Activated CD8-positive, alpha-beta memory T cell treated with anti-CD3 and anti-CD28 coated beads for 4 hours (primary cell): Measurements from ENCODE around the gene CDK14.
"Not testable (repeated sequence)": the region's sequence is repeated elsewhere in the genome, so short reads cannot be mapped to it uniquely, and the experiment has no call there.

Experiments used
- DNase-seq, 2 donors: peaks; one replicate each; pipeline ENCODE4 v3.0.0-alpha.2; 2020; ENCODE audit warnings: low read depth in 2 of 2

CDK14 gene

GRCh38 chr7:90892213-90892612, 296.1 kb downstream of the CDK14 start:
- DNase-seq = no peak

- DNase-seq = no peak
Observed at GRCh38 chr7:90894122-90894521, 298.0 kb downstream of the CDK14 start.

GRCh38 chr7:90896458-90896857, 300.3 kb downstream of the CDK14 start:
- DNase-seq = no peak

- no peak for DNase-seq
Observed at GRCh38 chr7:90897961-90898469, 301.9 kb downstream of the CDK14 start.

GRCh38 chr7:90900628-90901356, 304.7 kb downstream of the CDK14 start:
- DNase-seq = no peak

GRCh38 chr7:90903841-90904240, 307.7 kb downstream of the CDK14 start:
- no peak for DNase-seq

GRCh38 chr7:90910136-90910535, 314.0 kb downstream of the CDK14 start:
- DNase-seq = no peak

- no peak for DNase-seq
Observed at GRCh38 chr7:90916319-90916718, 320.2 kb downstream of the CDK14 start.

- DNase-seq = no peak
Observed at GRCh38 chr7:90917539-90917938, 321.4 kb downstream of the CDK14 start.

GRCh38 chr7:90918303-90918702, 322.2 kb downstream of the CDK14 start:
- no peak for DNase-seq

- DNase-seq = no peak
Observed at GRCh38 chr7:90919816-90920215, 323.7 kb downstream of the CDK14 start.

GRCh38 chr7:90920336-90920735, 324.2 kb downstream of the CDK14 start:
- no peak for DNase-seq

- DNase-seq = no peak
Observed at GRCh38 chr7:90923541-90923997, 327.4 kb downstream of the CDK14 start.

- not testable (repeated sequence) for DNase-seq
Observed at GRCh38 chr7:90928700-90929424, 332.7 kb downstream of the CDK14 start.

GRCh38 chr7:90931986-90932916, 336.1 kb downstream of the CDK14 start:
- no peak for DNase-seq

GRCh38 chr7:90933041-90933440, 336.9 kb downstream of the CDK14 start:
- DNase-seq = no peak

GRCh38 chr7:90933984-90934383, 337.9 kb downstream of the CDK14 start:
- no peak for DNase-seq

- DNase-seq = no peak
Observed at GRCh38 chr7:90938371-90938770, 342.2 kb downstream of the CDK14 start.

- no peak for DNase-seq
Observed at GRCh38 chr7:90939666-90940065, 343.5 kb downstream of the CDK14 start.

GRCh38 chr7:90944021-90944420, 347.9 kb downstream of the CDK14 start:
- no peak for DNase-seq

GRCh38 chr7:90945104-90945787, 349.1 kb downstream of the CDK14 start:
- DNase-seq = no peak
